ENCODE results near the gene NTRK3. TPM values are rescaled to one million over a fixed set of nuclear protein-coding genes. Genes with fewer than 3 reads are reported as not detected.
A peak's percentile ranks its signal among the peaks of the same experiment; 100 is the strongest.

Gene NTRK3
- polyA plus RNA-seq, 1 donor from 2014 or later: not detected

- Mint-ChIP-seq H3K27ac (no peak overlapping the region), H3K36me3 (no peaks in the 10 kb centered on the region), H3K9me3 (peaks cover 0 to 6% (median 0%) of the 10 kb centered on the region in 3 donors), H3K4me1 (no peaks in the 10 kb centered on the region), H3K27me3 (peaks cover 2% of the 10 kb centered on the region), H3K4me3 (no peak overlapping the region)
Observed at GRCh38 chr15:88144921-88145653, 111.5 kb downstream of the NTRK3 start.

- peaks cover 2% of the 10 kb centered on the region for H3K27me3 Mint-ChIP-seq
- no peaks in the 10 kb centered on the region for H3K36me3 Mint-ChIP-seq
- peaks cover 0 to 2% (median 0%) of the 10 kb centered on the region in 3 donors for H3K9me3 Mint-ChIP-seq
- H3K4me1 Mint-ChIP-seq: no peaks in the 10 kb centered on the region
- H3K4me3 Mint-ChIP-seq: no peak overlapping the region
- no peak overlapping the region for H3K27ac Mint-ChIP-seq
Observed at GRCh38 chr15:88142121-88142520, 114.4 kb downstream of the NTRK3 start.

DNA sequence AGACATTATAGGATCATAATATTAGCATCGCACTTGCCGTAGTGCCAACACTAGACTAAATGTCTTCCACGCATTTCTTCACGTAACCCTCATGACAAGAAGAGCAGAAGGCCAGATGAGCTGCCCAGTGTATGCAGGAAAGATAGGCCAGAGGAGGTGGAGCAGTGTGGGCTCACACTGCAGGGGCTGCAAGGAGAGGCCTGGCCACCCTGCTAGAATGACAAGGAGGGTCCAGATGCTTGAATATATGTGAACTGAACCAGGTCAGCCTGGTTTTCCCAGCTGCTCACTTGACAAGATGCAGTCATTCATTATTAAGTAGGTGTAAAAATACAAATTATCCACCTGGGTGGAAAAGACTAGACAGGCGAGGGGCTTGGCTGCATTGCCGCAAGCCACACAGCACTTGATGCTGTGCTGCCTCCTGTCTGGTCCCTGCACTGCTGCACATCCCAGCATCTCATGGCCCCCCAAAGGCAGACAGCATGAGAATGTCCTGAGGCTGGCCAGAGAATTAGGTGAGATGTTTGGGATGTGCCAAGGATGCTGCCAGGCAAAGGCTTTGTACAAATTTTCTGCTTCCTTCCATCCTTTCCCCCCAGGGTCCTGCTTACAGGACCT is 115.2 kb downstream of the NTRK3 start:
- Mint-ChIP-seq H3K27me3 (peaks cover 2% of the 10 kb centered on the region), H3K4me3 (no peak overlapping the region), H3K4me1 (no peaks in the 10 kb centered on the region), H3K36me3 (no peaks in the 10 kb centered on the region), H3K9me3 (peaks cover 0 to 5% (median 0%) of the 10 kb centered on the region in 3 donors), H3K27ac (no peak overlapping the region)

DNA sequence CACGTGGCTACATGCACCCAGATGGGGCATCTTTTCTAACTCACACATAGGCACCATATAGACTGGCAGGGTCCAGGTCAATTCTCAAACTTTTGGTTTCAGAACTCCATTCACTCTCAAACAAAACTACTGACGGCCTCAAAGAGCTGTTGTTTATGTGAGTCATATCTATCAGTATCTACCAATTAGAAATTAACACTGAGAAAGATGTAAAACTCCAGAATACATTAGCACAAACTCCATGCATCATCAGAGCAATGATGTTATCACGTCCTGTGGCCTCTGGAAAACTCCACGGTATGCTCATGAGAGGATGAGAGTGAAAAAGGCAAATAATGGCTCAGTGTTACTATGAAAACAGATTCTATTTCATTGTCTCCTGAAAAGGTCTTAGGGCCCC is 116.1 kb downstream of the NTRK3 start:
- Mint-ChIP-seq H3K27ac (no peak overlapping the region), H3K27me3 (peaks cover 4% of the 10 kb centered on the region), H3K4me1 (no peaks in the 10 kb centered on the region), H3K36me3 (no peaks in the 10 kb centered on the region), H3K9me3 (peaks cover 0 to 10% (median 2%) of the 10 kb centered on the region in 3 donors), H3K4me3 (no peak overlapping the region)

- H3K36me3 Mint-ChIP-seq: no peaks in the 10 kb centered on the region
- H3K27me3 Mint-ChIP-seq: peaks cover 3% of the 10 kb centered on the region
- H3K4me1 Mint-ChIP-seq: no peaks in the 10 kb centered on the region
- H3K27ac Mint-ChIP-seq: peak overlapping the region in 1 of 3 donors; percentile 18
- no peak overlapping the region for H3K4me3 Mint-ChIP-seq
- peaks cover 0 to 10% (median 2%) of the 10 kb centered on the region in 3 donors for H3K9me3 Mint-ChIP-seq
Observed at GRCh38 chr15:88139936-88140335, 116.6 kb downstream of the NTRK3 start.

DNA sequence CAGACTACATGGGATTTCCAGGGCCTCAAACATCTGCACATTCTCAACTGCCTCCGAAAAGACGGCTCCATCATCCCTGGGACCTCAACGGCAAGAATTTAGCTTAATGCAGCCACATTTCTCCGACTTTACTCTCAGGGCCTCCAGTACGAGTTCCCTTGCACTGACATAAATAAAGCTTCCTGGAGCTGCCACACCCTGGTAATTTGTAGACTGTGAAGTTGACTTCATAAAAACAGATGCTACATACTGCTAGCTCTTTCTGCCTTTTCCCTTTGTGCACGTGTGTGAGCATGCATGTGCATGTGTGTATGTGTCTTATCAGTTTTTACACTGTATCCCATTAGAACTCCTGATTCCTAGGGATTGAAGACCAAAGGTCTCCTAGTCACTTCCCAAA is 122.7 kb downstream of the NTRK3 start:
- Mint-ChIP-seq H3K27me3 (peaks cover 2% of the 10 kb centered on the region), H3K27ac (no peak overlapping the region), H3K4me1 (no peaks in the 10 kb centered on the region), H3K36me3 (no peaks in the 10 kb centered on the region), H3K4me3 (no peak overlapping the region), H3K9me3 (peaks cover 0 to 8% (median 2%) of the 10 kb centered on the region in 3 donors)

DNA sequence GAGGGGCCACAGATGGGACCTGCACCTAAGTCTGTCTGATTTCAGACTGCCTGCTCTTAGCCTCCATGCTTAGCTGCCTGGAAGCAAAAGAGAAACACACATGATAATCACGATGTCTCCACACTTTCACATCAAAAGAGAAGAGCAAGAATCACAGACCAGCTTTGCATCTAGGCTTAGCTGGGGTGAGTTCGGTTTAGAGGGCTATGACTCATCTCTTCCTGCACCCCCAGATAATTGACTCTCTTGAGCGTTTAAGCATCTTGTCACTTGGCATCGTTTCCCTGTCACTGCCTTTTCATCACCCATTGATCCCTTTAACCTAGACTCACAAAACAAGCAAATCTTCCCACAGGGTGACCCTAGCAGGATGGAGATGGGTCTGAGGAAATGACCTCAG is 124.0 kb downstream of the NTRK3 start:
- Mint-ChIP-seq H3K4me1 (no peaks in the 10 kb centered on the region), H3K36me3 (no peaks in the 10 kb centered on the region), H3K27ac (no peak overlapping the region), H3K4me3 (no peak overlapping the region), H3K9me3 (peaks cover 0 to 8% (median 2%) of the 10 kb centered on the region in 3 donors), H3K27me3 (peaks cover 2% of the 10 kb centered on the region)

DNA sequence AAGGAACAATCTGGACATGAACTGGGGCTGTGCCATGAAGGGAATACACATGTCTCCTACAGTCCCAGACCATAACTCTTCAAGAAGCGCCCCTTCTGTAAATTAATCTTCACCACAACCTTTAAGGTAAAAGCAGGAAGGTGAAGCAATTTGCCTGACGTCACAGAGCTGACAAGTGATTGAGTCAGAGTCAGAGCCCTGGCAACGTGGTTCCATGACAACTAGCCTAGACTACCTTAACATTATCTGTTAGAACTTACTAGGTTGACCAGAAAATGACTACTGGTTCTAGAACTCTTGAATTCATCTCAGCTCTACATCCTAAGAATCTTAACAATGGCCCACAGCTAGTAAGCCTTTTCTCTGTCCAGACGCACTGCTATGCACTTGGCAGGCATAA is 124.6 kb downstream of the NTRK3 start:
- no peaks in the 10 kb centered on the region for H3K4me1 Mint-ChIP-seq
- H3K9me3 Mint-ChIP-seq: peaks cover 0 to 7% (median 2%) of the 10 kb centered on the region in 3 donors
- no peak overlapping the region for H3K27ac Mint-ChIP-seq
- H3K36me3 Mint-ChIP-seq: no peaks in the 10 kb centered on the region
- peaks cover 2% of the 10 kb centered on the region for H3K27me3 Mint-ChIP-seq
- H3K4me3 Mint-ChIP-seq: no peak overlapping the region

- H3K4me1 Mint-ChIP-seq: no peaks in the 10 kb centered on the region
Observed at GRCh38 chr15:88127432-88127790, 129.1 kb downstream of the NTRK3 start.

GRCh38 chr15:88126695-88127431 is 129.7 kb downstream of the NTRK3 start:
- Mint-ChIP-seq H3K4me1 (no peaks in the 10 kb centered on the region), H3K27ac (no peak overlapping the region), H3K4me3 (no peak overlapping the region), H3K27me3 (no peaks in the 10 kb centered on the region), H3K36me3 (no peaks in the 10 kb centered on the region), H3K9me3 (peaks cover 0 to 2% (median 0%) of the 10 kb centered on the region in 3 donors)

More at GRCh38 chr15:88127432-88127790, 129.1 kb downstream of the NTRK3 start:
- H3K4me3 Mint-ChIP-seq: no peak overlapping the region
- no peak overlapping the region for H3K27ac Mint-ChIP-seq
- H3K9me3 Mint-ChIP-seq: peaks cover 0 to 2% (median 0%) of the 10 kb centered on the region in 3 donors
- H3K36me3 Mint-ChIP-seq: no peaks in the 10 kb centered on the region
- no peaks in the 10 kb centered on the region for H3K27me3 Mint-ChIP-seq

DNA sequence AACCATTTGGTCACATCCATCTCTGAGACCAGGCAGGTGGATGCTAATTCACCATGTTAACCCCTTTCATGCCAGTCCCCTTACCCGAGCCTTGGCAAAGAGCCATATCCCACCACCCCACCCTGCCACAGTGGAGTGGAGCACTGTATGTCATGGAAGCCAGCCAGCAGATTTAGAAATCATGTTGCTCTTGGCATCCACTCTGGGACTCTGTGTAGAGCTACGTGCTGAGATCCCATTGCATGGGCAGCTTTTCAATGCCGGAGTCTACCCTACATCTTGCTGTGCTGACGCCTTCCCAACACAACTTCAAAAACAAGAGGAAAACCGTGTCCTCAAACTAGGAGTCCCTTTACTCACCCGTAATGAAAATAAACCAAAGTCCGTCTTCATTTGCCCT is 131.0 kb downstream of the NTRK3 start:
- Mint-ChIP-seq H3K4me1 (no peaks in the 10 kb centered on the region), H3K27me3 (no peaks in the 10 kb centered on the region), H3K36me3 (no peaks in the 10 kb centered on the region), H3K27ac (no peak overlapping the region), H3K4me3 (no peak overlapping the region), H3K9me3 (peaks cover 0 to 2% (median 0%) of the 10 kb centered on the region in 3 donors)

- H3K4me3 Mint-ChIP-seq: no peak overlapping the region
Observed at GRCh38 chr15:88124199-88124598, 132.3 kb downstream of the NTRK3 start.

DNA sequence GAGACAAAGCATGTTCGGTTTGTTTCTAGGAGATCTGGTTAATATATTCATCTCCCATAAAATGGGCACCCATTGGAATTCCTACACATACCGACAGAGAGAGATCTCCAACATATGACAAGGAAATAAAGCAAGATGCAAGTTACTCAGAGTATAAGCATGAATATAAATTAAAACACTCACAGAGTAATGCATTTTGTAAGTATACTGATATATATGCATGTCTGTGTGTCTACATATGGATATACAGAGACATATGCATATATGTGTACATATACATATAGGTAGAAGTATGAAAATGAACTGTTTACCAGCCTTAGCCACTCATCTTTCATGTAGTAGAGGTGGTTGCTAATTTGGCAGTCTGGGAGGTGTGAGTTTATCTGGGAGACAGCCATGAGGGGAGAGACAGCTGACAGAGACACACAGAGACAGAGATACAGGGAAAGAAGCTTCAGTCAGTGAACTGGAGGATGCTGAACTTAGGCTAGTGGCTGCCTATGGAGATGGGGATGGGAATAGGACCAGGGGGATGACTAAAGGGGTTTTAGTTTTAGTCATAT is 134.5 kb downstream of the NTRK3 start:
- Mint-ChIP-seq H3K36me3 (no peaks in the 10 kb centered on the region), H3K4me1 (no peaks in the 10 kb centered on the region), H3K27me3 (no peaks in the 10 kb centered on the region), H3K27ac (peak overlapping the region in 1 of 3 donors; percentile 10), H3K9me3 (peaks cover 0 to 2% (median 0%) of the 10 kb centered on the region in 3 donors), H3K4me3 (no peak overlapping the region)

More at GRCh38 chr15:88124199-88124598, 132.3 kb downstream of the NTRK3 start:
- Mint-ChIP-seq H3K27ac (peak overlapping the region in 1 of 3 donors; percentile 40), H3K36me3 (no peaks in the 10 kb centered on the region), H3K4me1 (no peaks in the 10 kb centered on the region), H3K9me3 (peaks cover 0 to 2% (median 0%) of the 10 kb centered on the region in 3 donors), H3K27me3 (no peaks in the 10 kb centered on the region)

DNA sequence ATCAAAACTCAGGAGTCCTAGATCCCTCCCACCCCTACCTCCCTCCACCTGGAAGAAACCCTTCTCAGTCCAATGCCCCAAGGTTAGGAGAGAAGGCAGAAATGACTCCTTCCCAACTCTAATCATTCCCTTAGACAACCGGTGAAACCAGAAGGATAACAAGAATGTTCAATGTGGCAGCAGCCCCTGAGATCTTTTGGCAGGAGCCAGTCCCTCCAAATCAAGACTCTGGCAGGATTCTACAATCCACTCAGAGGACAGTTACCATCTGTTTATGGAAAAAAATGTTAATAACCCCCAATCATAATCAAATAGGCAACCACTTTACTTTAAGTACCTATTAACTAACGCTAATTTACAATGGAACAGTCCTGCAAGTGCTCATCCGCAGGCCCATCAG is 136.5 kb downstream of the NTRK3 start:
- Mint-ChIP-seq H3K27ac (no peak overlapping the region), H3K4me1 (no peaks in the 10 kb centered on the region), H3K4me3 (peak overlapping the region in 1 of 4 donors; percentile 17), H3K9me3 (peaks cover 0 to 2% (median 0%) of the 10 kb centered on the region in 3 donors), H3K27me3 (no peaks in the 10 kb centered on the region), H3K36me3 (no peaks in the 10 kb centered on the region)

GRCh38 chr15:88118741-88119140 is 137.8 kb downstream of the NTRK3 start:
- no peak overlapping the region for H3K27ac Mint-ChIP-seq
- no peaks in the 10 kb centered on the region for H3K27me3 Mint-ChIP-seq
- H3K9me3 Mint-ChIP-seq: peaks cover 0 to 2% (median 0%) of the 10 kb centered on the region in 3 donors
- H3K36me3 Mint-ChIP-seq: no peaks in the 10 kb centered on the region
- H3K4me3 Mint-ChIP-seq: no peak overlapping the region
- H3K4me1 Mint-ChIP-seq: no peaks in the 10 kb centered on the region
